22Rv1 (cell line): ENCODE results near the gene DGKD.

ENCODE experiments used
- H3K27ac ChIP-seq: fragments of 450-650 bp; 2 replicates; pipeline ENCODE4 v1.5.1; 2017
- CTCF ChIP-seq: fragments of 450-650 bp; IDR thresholded peaks from 2 replicates; pipeline ENCODE4 v1.5.1; 2017; ENCODE audit warnings: mild to moderate bottlenecking
- ZFX ChIP-seq: fragments of 450-650 bp; IDR thresholded peaks from 2 replicates; pipeline ENCODE4 v1.6.1; 2017; ENCODE audit warnings: antibody characterized with exemption, borderline replicate concordance

Gene DGKD

GRCh38 chr2:233437439-233437955 is 83.2 kb downstream of the DGKD start:
- no peak for TF ChIP-seq CTCF
- TF ChIP-seq ZFX: no peak

GRCh38 chr2:233438573-233439147 is 84.4 kb downstream of the DGKD start:
- no peak overlapping the region for H3K27ac ChIP-seq
- TF ChIP-seq CTCF (no peak), ZFX (no peak)

More at GRCh38 chr2:233437439-233437955, 83.2 kb downstream of the DGKD start:
- no peak overlapping the region for H3K27ac ChIP-seq

- H3K27ac ChIP-seq: no peak overlapping the region
- TF ChIP-seq CTCF: no peak
- no peak for TF ChIP-seq ZFX
These were observed 84.9 kb downstream of the DGKD start for GRCh38 chr2:233439191-233439590.

- TF ChIP-seq CTCF (no peak), ZFX (no peak)
- no peak overlapping the region for H3K27ac ChIP-seq
These were observed 86.0 kb downstream of the DGKD start for GRCh38 chr2:233440314-233440713.

- TF ChIP-seq ZFX (no peak), CTCF (no peak)
- no peak overlapping the region for H3K27ac ChIP-seq
These were observed 86.4 kb downstream of the DGKD start for GRCh38 chr2:233440714-233441113.

- TF ChIP-seq ZFX: no peak
- no peak for TF ChIP-seq CTCF
These were observed 87.1 kb downstream of the DGKD start for GRCh38 chr2:233441161-233442027.

GRCh38 chr2:233442028-233442310 is 87.7 kb downstream of the DGKD start:
- no peak overlapping the region for H3K27ac ChIP-seq
- TF ChIP-seq CTCF (no peak), ZFX (no peak)

More at GRCh38 chr2:233441161-233442027, 87.1 kb downstream of the DGKD start:
- no peak overlapping the region for H3K27ac ChIP-seq
